ENCODE measurements around the gene LRRFIP2. TPM values are rescaled to one million over a fixed set of nuclear protein-coding genes. Genes with fewer than 3 reads are reported as not detected.

Gene LRRFIP2
- polyA plus RNA-seq, 1 experiment: 43.9 TPM

DNA sequence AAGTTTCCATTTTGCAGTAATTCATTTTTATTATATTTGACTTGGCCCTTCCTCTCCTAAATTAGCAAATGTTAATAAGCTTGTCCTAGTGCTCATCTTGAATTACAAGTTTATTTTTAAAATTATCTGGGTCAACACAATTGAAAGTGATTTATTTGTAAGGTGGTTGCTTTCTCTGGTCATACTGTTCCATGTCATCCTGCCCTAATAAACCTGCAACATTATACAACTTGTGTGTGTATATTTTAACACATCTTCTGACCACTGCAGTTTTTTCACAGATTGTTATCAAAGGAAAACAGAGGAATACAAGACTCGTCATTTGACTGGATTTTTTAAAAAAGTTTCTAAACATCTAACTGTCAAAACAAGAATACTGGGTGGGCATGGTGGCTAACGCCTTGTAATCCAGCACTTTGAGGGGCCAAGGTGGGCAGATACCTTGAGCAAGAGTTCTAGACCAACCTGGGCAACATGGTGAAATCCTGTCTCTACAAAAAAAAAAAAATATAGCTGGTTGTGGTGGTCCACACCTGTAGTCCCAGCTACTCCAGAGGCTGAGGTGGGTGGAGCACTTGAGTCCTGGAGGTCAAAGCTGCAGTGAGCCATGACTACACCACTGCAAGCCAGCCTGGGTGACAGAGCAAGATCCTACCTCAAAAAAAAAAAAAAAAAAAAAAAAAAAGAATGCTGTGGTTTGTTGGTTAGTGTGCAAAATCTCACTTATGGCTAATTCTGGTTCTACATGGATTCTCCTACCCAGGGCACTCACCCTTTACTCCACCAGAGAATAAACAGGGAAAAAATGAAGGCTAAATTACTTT, 5.0 kb upstream of the LRRFIP2 start:
- TF ChIP-seq CTCF (IDR thresholded peaks at IDR 0.05; ENCODE audit: insufficient read depth, low read depth, low read length): no peak
- no peak for DNase-seq (ENCODE audit: low read depth)
- ChIA-PET POLR2A (no interaction called here), CTCF (no interaction called here)
- H3K36me3 ChIP-seq (ENCODE audit: control insufficient read depth, insufficient read depth, low read length): no peaks in the 10 kb centered on the region
- H3K27me3 ChIP-seq (ENCODE audit: control insufficient read depth, insufficient read depth, low read length): no peaks in the 10 kb centered on the region
- H3K4me3 ChIP-seq (ENCODE audit: low read depth, low read length): no peak overlapping the region

DNA sequence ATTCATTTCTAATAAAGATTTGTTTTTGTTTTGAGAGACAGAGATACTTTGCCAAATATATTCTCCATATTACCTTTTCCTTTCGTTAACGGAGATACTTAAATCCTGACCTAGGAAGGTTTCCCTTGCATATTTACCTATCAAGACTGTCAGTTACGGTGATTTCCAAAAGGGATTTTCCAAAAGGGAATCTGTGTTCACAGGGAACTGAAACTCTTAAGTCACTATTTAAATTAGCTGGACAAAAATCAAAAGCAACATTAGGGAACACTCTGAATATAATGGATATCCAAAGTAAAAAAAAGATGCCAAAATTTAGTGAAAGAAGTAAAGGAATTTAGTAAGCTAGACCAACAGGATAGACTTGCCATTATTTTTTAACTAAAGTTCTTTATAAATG, 576 bp downstream of the LRRFIP2 start:
- Histone ChIP-seq H3K4me3 (ENCODE audit: low read depth, low read length) (peak overlapping the region; percentile 87), H3K36me3 (ENCODE audit: control insufficient read depth, insufficient read depth, low read length) (no peaks in the 10 kb centered on the region), H3K27me3 (ENCODE audit: control insufficient read depth, insufficient read depth, low read length) (no peaks in the 10 kb centered on the region)
- CTCF ChIA-PET: no interaction called here
- POLR2A ChIA-PET: interaction anchor here (0.6 kb wide), 1 partner anchor 526 kb away, joined by 7 read pairs; no protein-coding TSS in a partner anchor
- no peak for TF ChIP-seq CTCF (IDR thresholded peaks at IDR 0.05; ENCODE audit: insufficient read depth, low read depth, low read length)
- no peak for DNase-seq (ENCODE audit: low read depth)

GRCh38 chr3:37171144-37171543, 3.2 kb downstream of the LRRFIP2 start:
- ChIA-PET POLR2A (no interaction called here), CTCF (interaction anchor here (0.6 kb wide), 1 partner anchor 311 kb away, joined by 3 read pairs; no protein-coding TSS in a partner anchor)

DNA sequence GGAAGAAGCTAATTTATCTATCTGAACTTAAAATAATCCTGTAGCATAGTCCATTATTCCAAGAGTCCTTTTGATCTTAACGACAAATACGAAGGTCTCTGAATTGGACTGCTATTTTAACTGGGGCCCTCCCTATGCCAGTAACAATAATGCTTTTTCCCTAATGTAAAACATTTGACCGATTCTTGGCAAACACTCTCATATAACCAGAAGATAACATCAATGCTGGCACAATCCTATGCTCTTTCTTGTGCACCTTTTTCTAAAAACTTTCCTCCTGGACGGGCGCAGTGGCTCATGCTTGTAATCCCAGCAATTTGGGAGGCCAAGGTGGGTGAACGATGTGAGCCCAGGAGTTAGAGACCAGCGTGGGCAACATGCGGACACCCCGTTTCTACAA, 3.9 kb downstream of the LRRFIP2 start:
- no peak for TF ChIP-seq CTCF (IDR thresholded peaks at IDR 0.05; ENCODE audit: insufficient read depth, low read depth, low read length)
- ChIA-PET CTCF (interaction anchor here (0.6 kb wide), 2 partner anchors 203 to 311 kb away, joined by 3 read pairs; no protein-coding TSS in a partner anchor), POLR2A (no interaction called here)
- no peaks in the 10 kb centered on the region for H3K27me3 ChIP-seq (ENCODE audit: control insufficient read depth, insufficient read depth, low read length)
- no peaks in the 10 kb centered on the region; the same call in 1 of the 2 replicates for H3K36me3 ChIP-seq (ENCODE audit: control insufficient read depth, insufficient read depth, low read length)
- DNase-seq (ENCODE audit: low read depth): no peak
- no peak overlapping the region for H3K4me3 ChIP-seq (ENCODE audit: low read depth, low read length)

More at GRCh38 chr3:37171144-37171543, 3.2 kb downstream of the LRRFIP2 start:
- Histone ChIP-seq H3K36me3 (ENCODE audit: control insufficient read depth, insufficient read depth, low read length) (no peaks in the 10 kb centered on the region; the same call in 1 of the 2 replicates), H3K27me3 (ENCODE audit: control insufficient read depth, insufficient read depth, low read length) (no peaks in the 10 kb centered on the region), H3K4me3 (ENCODE audit: low read depth, low read length) (no peak overlapping the region)
- DNase-seq (ENCODE audit: low read depth): no peak
- no peak for TF ChIP-seq CTCF (IDR thresholded peaks at IDR 0.05; ENCODE audit: insufficient read depth, low read depth, low read length)

GRCh38 chr3:37170060-37170459, 4.3 kb downstream of the LRRFIP2 start:
- no peak for DNase-seq (ENCODE audit: low read depth)
- POLR2A ChIA-PET: no interaction called here
- Histone ChIP-seq H3K27me3 (ENCODE audit: control insufficient read depth, insufficient read depth, low read length) (no peaks in the 10 kb centered on the region), H3K36me3 (ENCODE audit: control insufficient read depth, insufficient read depth, low read length) (no peaks in the 10 kb centered on the region; the same call in 1 of the 2 replicates), H3K4me3 (ENCODE audit: low read depth, low read length) (no peak overlapping the region)
- CTCF ChIA-PET: interaction anchor here (0.6 kb wide), 1 partner anchor 203 kb away, joined by 3 read pairs; no protein-coding TSS in a partner anchor
- TF ChIP-seq CTCF (IDR thresholded peaks at IDR 0.05; ENCODE audit: insufficient read depth, low read depth, low read length): no peak

All from BJ (cell line).